Vagina (tissue), 2 donors: Measurements from ENCODE around the gene APOL5. TPM values are rescaled to one million over a fixed set of nuclear protein-coding genes. Genes with fewer than 3 reads are reported as not detected.
"Not testable (repeated sequence)": the region's sequence is repeated elsewhere in the genome, so short reads cannot be mapped to it uniquely, and the experiment has no call there.

ENCODE experiments used
- DNase-seq, 2 donors: peaks; one replicate each; pipeline ENCODE4 v3.0.0-alpha.2; 2017; ENCODE audit errors: extremely low spot score in 2 of 2
- H3K27ac ChIP-seq: fragments of 200-600 bp; sonication (generic); one replicate; pipeline ENCODE4 v1.5.1; 2019
- H3K27me3 ChIP-seq: fragments of 200-600 bp; sonication (generic); one replicate; pipeline ENCODE4 v1.5.1; 2019
- H3K36me3 ChIP-seq, 2 donors: fragments of 200-600 bp; sonication (generic); one replicate each; pipeline ENCODE4 v1.5.1; 2017 to 2019
- H3K4me1 ChIP-seq: fragments of 200-600 bp; sonication (generic); one replicate; pipeline ENCODE4 v1.5.1; 2019
- H3K4me3 ChIP-seq, 2 donors: fragments of 200-600 bp; sonication (generic); 1 replicate in 1 of 2; 2 replicates in 1 of 2; pipeline ENCODE4 v1.5.1; 2016 to 2019
- H3K9me3 ChIP-seq: fragments of 200-600 bp; sonication (generic); one replicate; pipeline ENCODE4 v1.5.1; 2019
- POLR2A ChIP-seq, 2 donors: fragments of 450-650 bp; IDR thresholded peaks; one replicate each; pipeline ENCODE4 v1.6.1; 2017; ENCODE audit warnings: antibody characterized with exemption in 2 of 2, mild to moderate bottlenecking in 2 of 2, moderate library complexity in 2 of 2
- POLR2AphosphoS5 ChIP-seq, 2 donors: sonication (generic); formaldehyde crosslinking; IDR thresholded peaks; one replicate each; pipeline ENCODE4 v1.9.0; 2017; ENCODE audit warnings: antibody characterized with exemption in 2 of 2, mild to moderate bottlenecking in 2 of 2, low read depth in 1 of 2; ENCODE audit not compliant: insufficient read depth in 1 of 2
- intact Hi-C: fragments of 100-400 bp; cut with DNase I; formaldehyde crosslinking; loops from one replicate; pipeline ENCODE4 v1.15.1; 2023
- total RNA-seq: library from RNA; depleted of rRNA; stranded (reverse); fragments of >200 nt; gene quantifications from one replicate; pipeline ENCODE4 v1.2.3, GENCODE V29; 2016
- TF ChIP-seq, protein P1 (sequence below), 3 experiments: fragments of 450-650 bp in 2 of 3; fragments of 200-600 bp in 1 of 3; sonication (generic) in 1 of 3; IDR thresholded peaks; one replicate each; pipeline ENCODE4 v1.5.1; 2017 to 2019; ENCODE audit warnings: antibody characterized with exemption in 3 of 3, mild to moderate bottlenecking in 2 of 3, moderate library complexity in 2 of 3

Gene APOL5, protein sequence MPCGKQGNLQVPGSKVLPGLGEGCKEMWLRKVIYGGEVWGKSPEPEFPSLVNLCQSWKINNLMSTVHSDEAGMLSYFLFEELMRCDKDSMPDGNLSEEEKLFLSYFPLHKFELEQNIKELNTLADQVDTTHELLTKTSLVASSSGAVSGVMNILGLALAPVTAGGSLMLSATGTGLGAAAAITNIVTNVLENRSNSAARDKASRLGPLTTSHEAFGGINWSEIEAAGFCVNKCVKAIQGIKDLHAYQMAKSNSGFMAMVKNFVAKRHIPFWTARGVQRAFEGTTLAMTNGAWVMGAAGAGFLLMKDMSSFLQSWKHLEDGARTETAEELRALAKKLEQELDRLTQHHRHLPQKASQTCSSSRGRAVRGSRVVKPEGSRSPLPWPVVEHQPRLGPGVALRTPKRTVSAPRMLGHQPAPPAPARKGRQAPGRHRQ
- not detected for total RNA-seq

DNA sequence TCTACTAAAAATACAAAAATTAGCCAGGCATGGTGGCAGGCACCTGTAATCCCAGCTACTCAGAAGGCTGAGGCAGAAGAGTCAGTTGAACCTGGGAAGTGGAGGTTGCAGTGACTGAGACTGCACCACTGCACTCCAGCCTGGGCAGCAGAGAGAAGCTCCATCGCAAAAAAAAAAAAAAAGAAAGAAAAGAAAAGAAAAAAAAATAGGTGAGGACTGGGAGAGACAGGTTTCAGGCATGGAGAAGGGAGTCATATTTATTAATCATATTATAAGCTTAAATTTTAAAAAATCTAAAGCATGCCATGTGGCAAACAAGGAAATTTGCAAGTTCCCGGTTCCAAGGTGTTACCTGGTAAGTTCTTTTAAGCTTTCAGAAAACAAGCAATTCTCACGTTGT lies at the start of gene APOL5:
Gene APOL5, plus strand, starts transcription at position 301 of the 400 bp plus-strand sequence. Its CDS starts 0 bp downstream, at position 301.
- intact Hi-C loops = no loop called here
- no peaks in the 10 kb centered on the region for H3K4me1 ChIP-seq
- no peaks in the 10 kb centered on the region for H3K27me3 ChIP-seq
- no peak within 1 kb of the TSS for H3K4me3 ChIP-seq
- no peak for TF ChIP-seq POLR2A (IDR thresholded peaks at IDR 0.05)
- TF ChIP-seq, protein P1, sequence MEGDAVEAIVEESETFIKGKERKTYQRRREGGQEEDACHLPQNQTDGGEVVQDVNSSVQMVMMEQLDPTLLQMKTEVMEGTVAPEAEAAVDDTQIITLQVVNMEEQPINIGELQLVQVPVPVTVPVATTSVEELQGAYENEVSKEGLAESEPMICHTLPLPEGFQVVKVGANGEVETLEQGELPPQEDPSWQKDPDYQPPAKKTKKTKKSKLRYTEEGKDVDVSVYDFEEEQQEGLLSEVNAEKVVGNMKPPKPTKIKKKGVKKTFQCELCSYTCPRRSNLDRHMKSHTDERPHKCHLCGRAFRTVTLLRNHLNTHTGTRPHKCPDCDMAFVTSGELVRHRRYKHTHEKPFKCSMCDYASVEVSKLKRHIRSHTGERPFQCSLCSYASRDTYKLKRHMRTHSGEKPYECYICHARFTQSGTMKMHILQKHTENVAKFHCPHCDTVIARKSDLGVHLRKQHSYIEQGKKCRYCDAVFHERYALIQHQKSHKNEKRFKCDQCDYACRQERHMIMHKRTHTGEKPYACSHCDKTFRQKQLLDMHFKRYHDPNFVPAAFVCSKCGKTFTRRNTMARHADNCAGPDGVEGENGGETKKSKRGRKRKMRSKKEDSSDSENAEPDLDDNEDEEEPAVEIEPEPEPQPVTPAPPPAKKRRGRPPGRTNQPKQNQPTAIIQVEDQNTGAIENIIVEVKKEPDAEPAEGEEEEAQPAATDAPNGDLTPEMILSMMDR (IDR thresholded peaks at IDR 0.05) = no peak
- no peak for TF ChIP-seq POLR2AphosphoS5 (IDR thresholded peaks at IDR 0.05; ENCODE audit: insufficient read depth in 1 of 2, low read depth in 1 of 2)
- no peak within 1 kb of the TSS for H3K27ac ChIP-seq
- no peaks in the 10 kb centered on the region for H3K36me3 ChIP-seq
- H3K9me3 ChIP-seq = no peaks in the 10 kb centered on the region
- no peak for DNase-seq

- intact Hi-C loops = no loop called here
- TF ChIP-seq POLR2A (IDR thresholded peaks at IDR 0.05) (no peak), POLR2AphosphoS5 (IDR thresholded peaks at IDR 0.05; ENCODE audit: insufficient read depth in 1 of 2, low read depth in 1 of 2) (no peak)
- TF ChIP-seq, protein P1 (IDR thresholded peaks at IDR 0.05) = no peak
- H3K36me3 ChIP-seq = no peaks in the 10 kb centered on the region
- H3K27ac ChIP-seq = no peak overlapping the region
- H3K4me1 ChIP-seq = no peaks in the 10 kb centered on the region
- H3K4me3 ChIP-seq = no peak overlapping the region
- H3K9me3 ChIP-seq = no peaks in the 10 kb centered on the region
- no peak for DNase-seq
- no peaks in the 10 kb centered on the region for H3K27me3 ChIP-seq
Observed at GRCh38 chr22:35674335-35674734, 43.3 kb upstream of the APOL5 start.

- DNase-seq, H3K9me3 ChIP-seq, H3K27ac ChIP-seq, H3K4me1 ChIP-seq, H3K27me3 ChIP-seq, H3K4me3 ChIP-seq, intact Hi-C loops, H3K36me3 ChIP-seq: not testable (repeated sequence)
Observed at GRCh38 chr22:35676065-35676464, 41.6 kb upstream of the APOL5 start.

DNA sequence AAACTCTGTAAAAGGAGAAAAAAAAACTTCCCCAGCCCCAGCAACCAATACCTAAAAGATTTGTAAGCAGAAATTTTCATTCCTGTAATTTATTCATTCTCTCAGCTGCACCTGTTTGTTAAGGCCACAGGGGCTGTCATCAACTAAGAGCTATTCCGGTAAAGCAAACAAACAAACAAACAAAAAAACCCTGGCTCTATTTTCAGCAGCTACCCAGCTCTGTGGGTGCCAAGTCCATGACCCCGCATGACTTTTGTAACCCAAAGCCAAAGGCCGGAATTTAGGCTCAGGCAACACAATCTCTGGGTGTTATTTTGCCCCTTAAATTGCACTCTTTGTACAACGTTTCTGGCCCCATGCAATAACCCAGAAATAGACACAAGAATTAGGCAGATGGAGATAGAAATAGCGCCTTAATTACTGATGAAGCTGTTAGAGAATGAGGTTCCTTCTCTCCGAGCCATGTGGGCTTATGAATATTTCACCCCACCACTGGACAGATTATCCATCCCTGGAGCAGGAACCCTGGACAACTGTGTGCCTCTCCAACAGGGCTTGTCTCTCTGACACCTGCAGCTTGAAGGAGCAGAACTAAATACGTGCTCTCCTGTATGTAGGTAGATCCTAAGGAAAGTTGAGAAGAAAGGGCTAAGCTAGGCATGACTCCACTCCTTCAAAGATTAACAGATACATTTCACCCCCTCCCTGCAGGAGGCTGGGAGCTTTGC lies 40.0 kb upstream of the APOL5 start:
- no peaks in the 10 kb centered on the region for H3K4me1 ChIP-seq
- no peak overlapping the region for H3K4me3 ChIP-seq
- intact Hi-C loops = no loop called here
- H3K27me3 ChIP-seq = no peaks in the 10 kb centered on the region
- no peak for DNase-seq
- no peak overlapping the region for H3K27ac ChIP-seq
- H3K36me3 ChIP-seq = no peaks in the 10 kb centered on the region
- H3K9me3 ChIP-seq = no peaks in the 10 kb centered on the region
- TF ChIP-seq POLR2A (IDR thresholded peaks at IDR 0.05) (no peak), POLR2AphosphoS5 (IDR thresholded peaks at IDR 0.05; ENCODE audit: insufficient read depth in 1 of 2, low read depth in 1 of 2) (no peak)
- TF ChIP-seq, protein P1 (IDR thresholded peaks at IDR 0.05) = no peak

DNA sequence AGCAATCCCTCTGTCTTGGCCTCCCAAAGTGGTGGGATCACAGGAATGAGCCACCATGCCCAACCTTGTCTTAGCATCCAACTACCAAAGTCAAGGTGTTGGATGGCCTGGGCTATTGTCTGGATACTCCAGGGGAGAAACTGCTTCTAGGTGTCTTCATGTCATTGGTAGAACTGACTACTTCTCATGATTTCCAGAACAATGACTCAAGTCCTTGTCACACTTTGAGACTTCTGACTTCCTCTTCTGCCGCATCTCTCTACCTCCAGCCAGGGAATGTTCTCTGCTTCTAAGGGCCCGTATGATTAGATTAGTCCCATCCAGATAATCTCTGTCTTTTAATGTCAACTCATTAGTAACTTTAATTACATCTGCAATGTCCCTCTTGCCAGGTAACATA lies 38.8 kb upstream of the APOL5 start:
- Histone ChIP-seq H3K27me3 (no peaks in the 10 kb centered on the region), H3K9me3 (no peaks in the 10 kb centered on the region), H3K4me3 (no peak overlapping the region), H3K4me1 (no peaks in the 10 kb centered on the region), H3K36me3 (no peaks in the 10 kb centered on the region), H3K27ac (no peak overlapping the region)
- intact Hi-C loops = no loop called here
- no peak for TF ChIP-seq POLR2A (IDR thresholded peaks at IDR 0.05)
- no peak for TF ChIP-seq POLR2AphosphoS5 (IDR thresholded peaks at IDR 0.05; ENCODE audit: insufficient read depth in 1 of 2, low read depth in 1 of 2)
- TF ChIP-seq, protein P1 (IDR thresholded peaks at IDR 0.05) = no peak
- no peak for DNase-seq

DNA sequence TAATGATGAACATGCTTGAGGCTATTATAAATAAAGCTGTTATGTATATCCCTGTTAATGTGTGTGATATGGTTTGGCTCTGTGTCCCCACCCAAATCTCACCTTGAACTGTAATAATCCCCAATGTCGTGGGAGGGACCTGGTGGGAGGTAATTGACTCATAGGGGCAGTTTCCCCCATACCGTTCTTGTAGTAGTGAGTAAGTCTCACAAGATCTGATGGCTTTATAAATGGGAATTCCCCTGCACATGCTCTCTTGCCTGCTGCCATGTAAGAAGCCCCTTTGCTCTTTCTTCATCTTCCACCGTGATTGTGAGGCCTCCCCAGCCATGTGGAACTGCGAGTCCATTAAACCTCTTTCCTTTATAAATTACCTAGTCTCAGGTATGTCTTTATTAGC lies 38.2 kb upstream of the APOL5 start:
- H3K4me1 ChIP-seq, H3K27ac ChIP-seq, DNase-seq, H3K36me3 ChIP-seq, H3K9me3 ChIP-seq, H3K4me3 ChIP-seq, intact Hi-C loops, H3K27me3 ChIP-seq: not testable (repeated sequence)
